H9 (cell line): Measurements from ENCODE around the gene ZNRF2. TPM values are rescaled to one million over a fixed set of nuclear protein-coding genes. Genes with fewer than 3 reads are reported as not detected.

ENCODE experiments used
- DNase-seq: peaks from one replicate; pipeline ENCODE4 v3.0.0-alpha.2; 2017
- H2AFZ ChIP-seq: one replicate; pipeline ENCODE4 v1.6.1; 2013; ENCODE audit warnings: mild to moderate bottlenecking, low read length, control low read depth, moderate library complexity
- H2AK5ac ChIP-seq: 2 replicates; pipeline ENCODE4 v1.6.1; 2013; ENCODE audit warnings: low read length, control low read depth, mixed read lengths; ENCODE audit not compliant: insufficient read length
- H2BK120ac ChIP-seq: one replicate; pipeline ENCODE4 v1.6.1; 2013; ENCODE audit warnings: low read depth, mild to moderate bottlenecking, low read length, control low read depth, inconsistent platforms; ENCODE audit not compliant: poor library complexity, severe bottlenecking
- H2BK12ac ChIP-seq: 2 replicates; pipeline ENCODE4 v1.6.1; 2013; ENCODE audit warnings: low read length, control low read depth, mixed read lengths, low read depth; ENCODE audit not compliant: insufficient read length
- H2BK15ac ChIP-seq: 2 replicates; pipeline ENCODE4 v1.6.1; 2013; ENCODE audit warnings: low read depth, low read length, control low read depth
- H2BK20ac ChIP-seq: one replicate; pipeline ENCODE4 v1.6.1; 2013; ENCODE audit warnings: low read depth, mild to moderate bottlenecking, low read length, control low read depth, inconsistent platforms; ENCODE audit not compliant: poor library complexity, severe bottlenecking
- H2BK5ac ChIP-seq: 2 replicates; pipeline ENCODE4 v1.6.1; 2013; ENCODE audit warnings: low read length, control low read depth, mixed read lengths; ENCODE audit not compliant: insufficient read length
- H3K14ac ChIP-seq: 2 replicates; pipeline ENCODE4 v1.6.1; 2013; ENCODE audit warnings: low read length, control low read depth; ENCODE audit not compliant: insufficient read depth
- H3K18ac ChIP-seq: 2 replicates; pipeline ENCODE4 v1.6.1; 2013; ENCODE audit warnings: low read depth, mild to moderate bottlenecking, mixed read lengths, low read length, control low read depth; ENCODE audit not compliant: insufficient read length
- H3K23ac ChIP-seq: 2 replicates; pipeline ENCODE4 v1.6.1; 2013; ENCODE audit warnings: low read length, control low read depth, mixed read lengths, low read depth; ENCODE audit not compliant: insufficient read length
- H3K23me2 ChIP-seq: 2 replicates; pipeline ENCODE4 v1.6.1; 2013; ENCODE audit warnings: low read depth, mild to moderate bottlenecking, mixed read lengths, low read length, control low read depth; ENCODE audit not compliant: insufficient read length, poor library complexity, severe bottlenecking
- H3K27ac ChIP-seq: 2 replicates; pipeline ENCODE4 v1.5.1; 2013; ENCODE audit warnings: low read length, control low read depth, mixed read lengths, low read depth; ENCODE audit not compliant: insufficient read length
- H3K27me3 ChIP-seq: 2 replicates; pipeline ENCODE4 v1.6.1; 2013; ENCODE audit warnings: low read length, control low read depth, inconsistent platforms; ENCODE audit not compliant: insufficient read depth
- H3K4ac ChIP-seq: 2 replicates; pipeline ENCODE4 v1.6.1; 2013; ENCODE audit warnings: low read depth, mild to moderate bottlenecking, control low read depth, inconsistent platforms, low read length, moderate library complexity
- H3K4me1 ChIP-seq: 2 replicates; pipeline ENCODE4 v1.6.1; 2013; ENCODE audit warnings: low read length, control low read depth, inconsistent platforms; ENCODE audit not compliant: insufficient read depth
- H3K4me2 ChIP-seq: 2 replicates; pipeline ENCODE4 v1.6.1; 2013; ENCODE audit warnings: low read length, control low read depth, mixed read lengths; ENCODE audit not compliant: insufficient read length, insufficient read depth
- H3K56ac ChIP-seq: 2 replicates; pipeline ENCODE4 v1.6.1; 2013; ENCODE audit warnings: low read depth, mild to moderate bottlenecking, mixed read lengths, low read length, control low read depth; ENCODE audit not compliant: insufficient read length
- H3K79me1 ChIP-seq: 2 replicates; pipeline ENCODE4 v1.6.1; 2013; ENCODE audit warnings: low read depth, mild to moderate bottlenecking, moderate library complexity, low read length, control low read depth, inconsistent platforms; ENCODE audit not compliant: insufficient read depth, poor library complexity, severe bottlenecking
- H3K79me2 ChIP-seq: 2 replicates; pipeline ENCODE4 v1.6.1; 2013; ENCODE audit warnings: low read length, control low read depth, inconsistent platforms; ENCODE audit not compliant: insufficient read depth
- H3K9ac ChIP-seq: 2 replicates; pipeline ENCODE4 v1.6.1; 2013; ENCODE audit warnings: low read length, control low read depth, mixed read lengths; ENCODE audit not compliant: insufficient read length; ENCODE audit errors: extremely low read depth
- H3K9me3 ChIP-seq: one replicate; pipeline ENCODE4 v1.6.1; 2013; ENCODE audit warnings: low read depth, low read length, inconsistent platforms; ENCODE audit not compliant: control insufficient read depth
- H3T11ph ChIP-seq: one replicate; pipeline ENCODE4 v1.6.1; 2013; ENCODE audit warnings: mild to moderate bottlenecking, low read length, control low read depth, inconsistent platforms
- H4K20me1 ChIP-seq: one replicate; pipeline ENCODE4 v1.6.1; 2013; ENCODE audit not compliant: control insufficient read depth, insufficient read length, insufficient read depth
- H4K5ac ChIP-seq: 2 replicates; pipeline ENCODE4 v1.6.1; 2013; ENCODE audit warnings: low read depth, mild to moderate bottlenecking, mixed read lengths, low read length, control low read depth; ENCODE audit not compliant: insufficient read length
- H4K8ac ChIP-seq: replicated peaks from 2 replicates; pipeline ENCODE4 v1.6.1; 2013; ENCODE audit warnings: low read length, control low read depth, mixed read lengths, low read depth; ENCODE audit not compliant: insufficient read length
- H4K91ac ChIP-seq: 2 replicates; pipeline ENCODE4 v1.6.1; 2013; ENCODE audit warnings: low read depth, mild to moderate bottlenecking, moderate library complexity, mixed read lengths, low read length, control low read depth; ENCODE audit not compliant: insufficient read length
- H3K27ac Mint-ChIP-seq, 3 experiments: 2 replicates in 2 of 3; 3 replicates in 1 of 3; pipeline ENCODE4 v1.8.0; 2020 to 2021; ENCODE audit warnings: mixed read lengths in 3 of 3, mild to moderate bottlenecking in 1 of 3, moderate library complexity in 1 of 3
- H3K27me3 Mint-ChIP-seq: 2 replicates; pipeline ENCODE4 v1.8.0; 2021; ENCODE audit warnings: low read depth, mild to moderate bottlenecking, moderate library complexity, mixed read lengths
- H3K36me3 Mint-ChIP-seq, 3 experiments: 2 replicates in 2 of 3; 3 replicates in 1 of 3; pipeline ENCODE4 v1.8.0; 2020 to 2021; ENCODE audit warnings: low read depth in 3 of 3, mixed read lengths in 3 of 3; ENCODE audit not compliant: insufficient read depth in 1 of 3
- H3K4me1 Mint-ChIP-seq, 2 experiments: 2 replicates each; pipeline ENCODE4 v1.8.0; 2020; ENCODE audit warnings: mixed read lengths in 2 of 2
- H3K4me3 Mint-ChIP-seq, 2 experiments: 2 replicates in 1 of 2; 3 replicates in 1 of 2; pipeline ENCODE4 v1.8.0; 2020 to 2021; ENCODE audit warnings: mild to moderate bottlenecking in 2 of 2, mixed read lengths in 2 of 2, moderate library complexity in 1 of 2
- H3K9me3 Mint-ChIP-seq, 2 experiments: 2 replicates in 1 of 2; 3 replicates in 1 of 2; pipeline ENCODE4 v1.8.0; 2020; ENCODE audit warnings: mild to moderate bottlenecking in 2 of 2, mixed read lengths in 2 of 2, moderate library complexity in 1 of 2
- WGBS: extraction: QIAGEN DNeasy Blood & Tissue Kit; methylation state at CpG from one replicate; pipeline ENCODE4 v1.1.7; 2013; ENCODE audit warnings: missing lambda C conversion rate, low lambda C conversion rate, mixed read lengths; ENCODE audit not compliant: insufficient read length; ENCODE audit errors: extremely low coverage; 5-methylcytosine and 5-hydroxymethylcytosine counted together
- total RNA-seq: library from RNA; stranded (reverse); gene quantifications from 2 replicates; pipeline ENCODE4 v1.2.1, GENCODE V29; 2021
- TF ChIP-seq, protein P1 (sequence below): fragments of 200-600 bp; sonication (generic); conservative IDR thresholded peaks from 3 replicates; pipeline ENCODE4 v1.8.0; 2021; ENCODE audit warnings: antibody characterized with exemption, mild to moderate bottlenecking

ZNRF2 gene
- total RNA-seq, 1 experiment from 2014 or later, result 16.5 TPM

DNA sequence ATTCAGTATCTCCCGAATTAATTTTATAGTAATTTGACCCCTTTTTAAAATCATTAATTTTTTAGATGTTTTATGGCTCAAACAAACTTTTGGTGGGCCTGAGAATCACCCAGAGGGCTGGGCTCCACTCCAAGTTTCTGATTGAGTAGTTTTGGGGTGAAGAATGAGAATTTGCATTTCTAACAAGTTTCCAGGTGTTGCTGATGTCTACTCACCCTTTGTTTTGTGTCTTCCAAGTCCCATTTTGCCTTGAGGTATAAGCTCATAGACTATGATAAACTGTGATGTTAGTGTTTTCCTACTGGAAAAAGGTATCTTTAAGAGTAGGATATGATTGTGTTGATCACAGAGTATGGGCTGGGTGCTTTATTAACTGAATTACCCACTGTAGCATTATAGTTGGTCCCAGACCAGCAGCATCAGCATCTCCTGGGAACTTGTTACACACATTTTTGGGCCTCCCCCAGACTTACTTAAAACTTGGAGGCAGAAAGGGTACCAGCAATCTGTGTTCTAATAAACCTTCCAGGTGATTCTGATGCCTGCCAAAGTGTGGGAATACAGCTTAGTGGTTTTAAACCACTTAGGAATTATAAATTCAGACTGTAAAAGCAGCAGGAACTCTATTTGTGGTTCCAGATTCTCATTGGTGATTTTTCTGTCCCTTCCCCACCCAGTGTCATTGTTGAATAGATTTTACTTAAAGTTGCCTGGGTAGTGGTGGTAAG is 19.1 kb downstream of the ZNRF2 start:
- H3K4me3 Mint-ChIP-seq, result no peak overlapping the region
- H3K36me3 Mint-ChIP-seq, result 0 out of 7 replicates have a peak, but pooled peaks cover 0 to 3% (median 0%) of the 10 kb centered on the region in 3 experiments
- Histone ChIP-seq H3K23me2 (no peaks in the 10 kb centered on the region), H4K5ac (no peak overlapping the region), H2BK5ac (no peak overlapping the region), H3K18ac (no peak overlapping the region), H3K4me2 (no peak overlapping the region), H2AK5ac (no peak overlapping the region), H4K8ac (no peak overlapping the region), H2BK20ac (no peak overlapping the region), H4K20me1 (no peaks in the 10 kb centered on the region), H3K9ac (no peak overlapping the region), H3K27ac (no peak overlapping the region), H3K4me1 (no peaks in the 10 kb centered on the region), H3K79me1 (peaks cover 2% of the 10 kb centered on the region), H3K23ac (no peak overlapping the region), H3K9me3 (no peaks in the 10 kb centered on the region), H4K91ac (no peak overlapping the region), H2BK15ac (no peak overlapping the region), H3K27me3 (no peaks in the 10 kb centered on the region), H3K56ac (no peak overlapping the region), H2BK120ac (no peak overlapping the region), H2BK12ac (no peak overlapping the region), H3T11ph (no peak overlapping the region), H3K79me2 (no peaks in the 10 kb centered on the region), H3K14ac (no peak overlapping the region), H2AFZ (no peak overlapping the region), H3K4ac (no peak overlapping the region)
- H3K9me3 Mint-ChIP-seq, result no peaks in the 10 kb centered on the region
- no peaks in the 10 kb centered on the region for H3K27me3 Mint-ChIP-seq
- TF ChIP-seq, protein P1, sequence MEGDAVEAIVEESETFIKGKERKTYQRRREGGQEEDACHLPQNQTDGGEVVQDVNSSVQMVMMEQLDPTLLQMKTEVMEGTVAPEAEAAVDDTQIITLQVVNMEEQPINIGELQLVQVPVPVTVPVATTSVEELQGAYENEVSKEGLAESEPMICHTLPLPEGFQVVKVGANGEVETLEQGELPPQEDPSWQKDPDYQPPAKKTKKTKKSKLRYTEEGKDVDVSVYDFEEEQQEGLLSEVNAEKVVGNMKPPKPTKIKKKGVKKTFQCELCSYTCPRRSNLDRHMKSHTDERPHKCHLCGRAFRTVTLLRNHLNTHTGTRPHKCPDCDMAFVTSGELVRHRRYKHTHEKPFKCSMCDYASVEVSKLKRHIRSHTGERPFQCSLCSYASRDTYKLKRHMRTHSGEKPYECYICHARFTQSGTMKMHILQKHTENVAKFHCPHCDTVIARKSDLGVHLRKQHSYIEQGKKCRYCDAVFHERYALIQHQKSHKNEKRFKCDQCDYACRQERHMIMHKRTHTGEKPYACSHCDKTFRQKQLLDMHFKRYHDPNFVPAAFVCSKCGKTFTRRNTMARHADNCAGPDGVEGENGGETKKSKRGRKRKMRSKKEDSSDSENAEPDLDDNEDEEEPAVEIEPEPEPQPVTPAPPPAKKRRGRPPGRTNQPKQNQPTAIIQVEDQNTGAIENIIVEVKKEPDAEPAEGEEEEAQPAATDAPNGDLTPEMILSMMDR, result no peak
- no peak overlapping the region for H3K27ac Mint-ChIP-seq
- no peak for DNase-seq
- H3K4me1 Mint-ChIP-seq, result peaks cover 25 to 47% of the 10 kb centered on the region in 2 experiments
- WGBS, result no CpG with 5 or more reads among the region's 1 CpG
